Cortex of kidney (tissue), 1 donor: ENCODE data around the gene ACOT6.
"Not testable (repeated sequence)": the region's sequence is repeated elsewhere in the genome, so short reads cannot be mapped to it uniquely, and the experiment has no call there.

Experiments
- DNase-seq: peaks from one replicate; lab custom pipeline; 2025; lab: John Stamatoyannopoulos, UW

ACOT6 gene

GRCh38 chr14:73599499-73599898 lies 12.8 kb upstream of the ACOT6 start:
- no peak for DNase-seq

DNA sequence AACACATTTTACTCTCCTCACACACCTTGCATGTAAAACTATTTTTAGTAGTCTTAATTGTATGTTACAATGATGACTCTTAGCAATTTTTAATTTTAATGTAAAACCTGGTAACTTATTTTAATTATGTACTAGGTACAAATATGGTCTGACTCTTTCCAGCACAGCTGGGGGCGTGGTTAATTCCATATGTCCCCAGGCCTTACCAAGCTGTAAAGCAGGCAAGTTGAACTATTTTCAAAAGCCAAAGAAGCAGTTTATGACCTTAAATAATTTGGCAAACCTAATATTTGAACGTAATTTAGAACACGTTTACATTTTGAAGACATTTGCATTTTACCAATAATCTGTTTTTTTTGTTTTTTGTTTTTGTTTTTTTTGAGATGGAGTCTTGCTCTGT lies 9.3 kb upstream of the ACOT6 start:
- no peak for DNase-seq

DNA sequence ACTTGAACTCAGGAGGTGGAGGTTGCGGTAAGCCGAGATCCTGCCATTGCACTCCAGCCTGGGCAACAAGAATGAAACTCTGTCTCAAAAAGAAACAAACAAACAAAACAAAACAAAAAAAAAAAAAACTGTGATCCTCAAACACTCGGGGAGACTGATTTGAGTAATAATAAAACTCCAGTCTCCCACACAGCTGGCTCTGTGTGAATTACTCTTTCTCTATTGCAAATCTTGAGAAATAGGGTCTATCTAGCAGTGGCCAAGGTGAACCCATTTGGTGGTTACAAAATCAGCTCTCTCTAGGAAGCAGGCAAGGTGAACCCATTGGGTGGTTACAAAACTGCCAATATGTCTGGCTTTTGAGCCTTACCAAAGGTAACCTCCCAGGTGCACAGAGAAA lies 6.0 kb upstream of the ACOT6 start:
- DNase-seq = no peak

GRCh38 chr14:73607241-73607640 lies 5.1 kb upstream of the ACOT6 start:
- no peak for DNase-seq

- DNase-seq = no peak
Observed at GRCh38 chr14:73610687-73611086, 1.6 kb upstream of the ACOT6 start.

DNA sequence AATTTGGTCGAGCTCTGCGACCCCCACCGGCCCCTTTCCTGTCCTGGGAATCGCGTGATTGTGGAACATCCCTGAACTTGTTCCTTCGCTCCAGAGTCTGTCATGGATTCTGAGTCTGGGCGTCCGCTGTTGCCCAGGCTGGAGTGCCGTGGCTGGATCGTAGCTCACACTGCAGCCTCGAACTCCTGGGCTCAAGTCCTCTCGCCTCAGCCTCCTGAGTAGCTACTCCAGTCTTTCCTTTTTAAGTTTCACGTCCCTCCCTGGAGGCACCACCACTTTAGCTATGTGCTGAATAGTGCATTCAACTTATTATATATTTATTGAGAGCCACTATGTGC lies 698 bp downstream of the ACOT6 start:
- no peak for DNase-seq

DNA sequence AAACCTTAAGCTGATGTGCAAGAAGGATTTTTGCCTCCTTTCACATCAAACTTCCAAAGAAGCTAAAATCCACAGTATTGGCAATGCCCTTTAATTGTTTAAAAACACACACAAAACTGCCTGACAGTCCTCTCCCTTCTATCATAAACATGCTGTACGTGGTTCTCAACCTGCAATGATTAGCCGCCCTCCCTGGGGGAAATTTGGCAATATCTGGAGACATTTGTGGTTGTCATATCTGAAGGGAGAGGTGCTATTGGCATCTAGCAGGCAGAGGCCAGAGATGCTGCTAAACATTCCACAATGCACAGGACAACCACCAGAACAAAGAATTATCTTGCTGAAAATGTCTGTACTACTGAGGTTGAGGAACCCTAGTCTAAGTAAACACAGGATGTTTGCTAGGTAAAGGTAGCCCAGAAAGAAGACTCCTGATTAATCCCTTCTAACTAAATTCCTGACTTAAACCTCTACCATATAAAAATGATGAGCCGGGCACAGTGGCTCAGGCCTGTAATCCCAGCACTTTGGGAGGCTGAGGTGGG lies 1.2 kb downstream of the ACOT6 start:
- no peak for DNase-seq

DNA sequence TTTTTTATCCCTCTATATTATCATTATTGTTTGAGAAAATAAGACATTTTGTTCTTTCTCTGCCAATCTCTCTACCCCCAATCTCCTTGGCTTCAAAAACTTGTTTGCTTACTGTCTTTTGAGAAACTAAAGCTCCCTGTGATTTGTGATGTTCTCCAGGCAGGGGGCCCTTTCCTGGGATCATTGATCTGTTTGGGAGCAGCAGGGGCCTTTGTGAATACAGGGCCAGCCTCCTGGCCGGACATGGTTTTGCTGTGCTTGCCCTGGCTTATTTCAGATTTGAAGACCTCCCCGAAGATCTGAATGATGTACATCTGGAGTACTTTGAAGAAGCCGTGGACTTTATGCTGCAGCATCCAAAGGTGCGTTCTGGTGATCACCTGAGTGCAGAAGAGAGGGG lies 4.5 kb downstream of the ACOT6 start:
- DNase-seq = no peak

- DNase-seq = no peak
Observed at GRCh38 chr14:73619524-73619923, 7.2 kb downstream of the ACOT6 start.

GRCh38 chr14:73620268-73620667 lies 8.0 kb downstream of the ACOT6 start:
- DNase-seq = no peak

DNA sequence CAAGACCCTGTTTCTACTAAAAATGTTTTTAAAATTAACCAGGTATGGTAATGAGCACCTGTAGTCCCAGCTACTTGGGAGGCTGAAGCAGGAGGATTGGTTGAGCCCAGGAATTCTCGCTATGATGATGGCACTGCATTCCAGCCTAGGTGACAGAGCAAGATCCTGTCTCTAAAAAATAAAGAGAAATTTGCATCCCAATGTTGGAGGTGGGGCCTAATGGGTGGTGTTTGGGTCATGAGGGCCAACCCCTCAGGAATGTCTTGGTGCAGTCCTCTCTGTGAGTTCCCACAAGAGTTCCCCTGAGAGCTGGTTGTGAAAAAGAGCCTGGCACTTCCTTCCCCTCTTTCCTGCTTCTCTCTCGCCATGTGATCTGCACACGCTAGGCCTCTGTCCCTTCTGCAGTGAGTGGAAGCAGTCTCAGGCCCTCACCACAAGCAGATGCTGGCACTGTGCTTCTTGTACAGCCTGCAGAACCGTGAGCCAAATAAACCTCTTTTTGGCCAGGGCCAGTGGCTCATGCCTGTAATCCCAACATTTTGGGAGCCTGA lies 11.3 kb downstream of the ACOT6 start:
- no peak for DNase-seq

GRCh38 chr14:73625706-73626105 lies 13.4 kb downstream of the ACOT6 start:
- DNase-seq = no peak

- DNase-seq = no peak
Observed at GRCh38 chr14:73627151-73627558, 14.8 kb downstream of the ACOT6 start.

DNA sequence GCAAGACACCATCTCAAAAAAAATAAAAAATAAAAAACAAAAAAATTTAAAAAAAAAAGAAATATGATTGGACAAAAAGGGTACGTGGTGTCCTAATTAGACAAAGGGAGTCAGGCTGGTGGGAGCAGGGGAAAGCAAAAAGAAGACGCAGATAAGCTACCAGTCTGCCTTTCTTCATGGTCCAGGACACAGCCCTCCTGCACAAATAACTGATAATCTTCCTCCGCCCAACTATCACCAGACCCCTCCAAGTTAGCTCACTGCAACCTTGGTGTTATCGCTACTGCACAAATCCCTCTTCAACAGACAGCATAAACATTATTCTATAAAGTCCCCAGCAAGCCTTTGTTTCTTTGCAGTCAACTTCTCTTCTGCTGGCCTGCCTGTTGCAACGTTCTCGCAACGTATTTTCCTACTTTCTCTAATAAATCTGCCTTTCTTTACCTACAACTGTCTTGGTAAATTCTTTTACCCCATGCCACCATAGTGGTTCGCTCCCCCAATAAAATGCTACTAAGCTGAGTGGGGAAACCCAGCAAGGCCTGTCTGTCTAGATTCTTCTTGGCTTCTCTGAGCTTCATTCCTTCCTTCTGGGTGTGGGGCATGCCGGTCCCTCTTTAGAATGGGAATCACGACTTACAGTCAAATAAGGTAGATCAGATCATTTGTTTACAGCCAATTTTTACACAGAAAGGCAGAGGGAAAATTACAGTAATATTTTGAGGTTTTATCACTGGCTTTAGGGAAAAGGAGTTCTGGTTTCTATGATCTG lies 17.9 kb downstream of the ACOT6 start:
- DNase-seq = no peak

- DNase-seq = no peak
Observed at GRCh38 chr14:73633116-73634010, 21.0 kb downstream of the ACOT6 start.

DNA sequence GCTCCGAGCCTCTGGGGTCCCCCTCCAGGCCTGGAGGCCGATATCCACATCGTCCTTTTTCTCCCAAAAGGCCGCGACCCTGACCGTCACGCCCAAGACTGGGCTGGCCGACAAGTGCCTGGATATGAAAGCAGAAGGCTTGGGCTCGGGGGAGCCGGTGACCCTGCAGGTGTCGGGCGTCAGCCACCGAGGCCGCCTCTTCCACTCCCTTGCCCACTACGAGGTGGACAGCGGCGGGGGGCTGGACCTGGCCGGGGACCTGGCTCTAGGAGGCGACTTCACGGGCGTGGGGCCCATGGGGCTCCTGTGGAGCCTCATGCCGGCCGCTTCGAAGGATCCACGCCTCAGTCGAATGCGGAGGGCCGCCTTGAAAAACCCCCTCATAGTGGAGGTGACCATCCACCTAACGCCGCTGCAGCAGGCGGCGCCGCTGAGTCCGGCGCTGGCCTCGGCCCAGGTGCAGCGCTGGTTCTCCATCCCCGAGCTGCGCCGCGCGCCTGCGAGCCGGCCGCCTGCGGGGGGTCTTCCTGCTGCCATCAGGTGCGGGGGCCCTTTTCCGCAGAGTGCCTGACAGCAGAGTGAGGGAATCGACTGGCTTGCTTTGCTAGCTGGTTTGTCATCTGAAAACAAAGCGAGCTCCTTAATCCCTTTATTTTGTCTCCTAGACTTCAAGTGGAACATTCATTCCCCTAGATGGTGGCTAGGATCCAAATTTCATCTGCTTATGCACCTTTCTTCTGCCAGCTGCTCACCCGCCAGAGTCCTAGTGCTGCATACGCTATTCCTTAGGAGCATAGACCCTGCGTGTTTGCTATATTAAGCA lies 21.9 kb downstream of the ACOT6 start:
- no peak for DNase-seq

DNA sequence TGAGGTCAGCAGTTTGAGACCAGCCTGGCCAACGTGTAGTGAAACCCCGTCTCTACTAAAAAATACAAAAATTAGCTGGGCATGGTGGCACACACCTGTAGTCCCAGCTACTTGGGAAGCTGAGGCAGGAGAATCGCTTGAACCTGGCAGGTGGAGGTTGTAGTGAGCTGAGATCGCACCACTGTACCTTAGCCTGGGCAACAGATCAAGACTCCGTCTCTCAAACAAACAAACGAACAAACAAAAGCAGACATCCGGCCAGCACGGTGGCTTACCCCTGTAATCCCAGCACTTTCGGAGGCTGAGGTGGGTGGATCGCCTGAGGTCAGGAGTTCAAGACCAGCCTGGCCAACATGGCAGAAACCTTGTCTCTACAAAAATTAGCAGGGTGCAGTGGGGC lies 24.0 kb downstream of the ACOT6 start:
- DNase-seq = not testable (repeated sequence)

DNA sequence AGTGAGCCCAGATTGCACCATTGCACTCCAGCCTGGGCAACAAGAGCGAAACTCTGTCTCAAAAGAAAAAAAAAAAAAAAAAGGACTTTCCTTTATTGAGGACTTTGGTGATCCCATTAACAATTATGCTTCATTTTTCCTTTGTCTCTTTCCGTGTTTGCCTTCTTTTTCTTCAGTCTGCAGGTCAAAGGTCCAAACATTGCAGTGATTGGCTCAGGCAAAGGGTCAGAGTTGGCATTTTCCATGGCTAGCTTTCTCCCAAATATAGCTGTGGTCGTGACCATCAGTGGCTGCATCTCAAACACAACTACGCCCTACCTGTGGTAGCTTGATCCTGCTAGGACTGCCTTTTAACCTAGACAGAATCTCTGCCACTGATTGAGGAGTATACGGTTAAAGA lies 25.5 kb downstream of the ACOT6 start:
- DNase-seq = no peak

GRCh38 chr14:73640796-73641365 lies 28.6 kb downstream of the ACOT6 start:
- DNase-seq = no peak

GRCh38 chr14:73644531-73645247 lies 32.4 kb downstream of the ACOT6 start, which contains the start of gene DNAL1:
DNAL1 (plus strand) TSS chr14:73644986; CDS start chr14:73645040, 54 bp downstream.
- DNase-seq = peak; percentile 42

DNA sequence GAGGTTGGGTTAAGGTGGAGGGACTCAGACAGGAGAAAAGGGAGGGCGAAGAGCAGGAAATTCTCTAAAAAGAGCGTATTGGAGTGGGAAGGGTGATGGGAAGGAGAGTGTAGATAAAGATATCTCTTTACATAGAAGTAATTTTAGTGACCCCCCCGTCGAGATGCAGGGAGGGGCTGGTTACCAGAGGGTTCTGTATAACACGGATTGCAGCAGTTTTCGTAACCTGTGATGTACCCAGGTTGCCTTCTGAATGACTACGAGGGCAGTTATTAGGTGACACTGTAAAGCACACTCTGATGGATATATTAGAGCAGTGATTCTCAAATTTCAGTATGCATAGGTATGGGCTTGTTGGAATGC lies 32.9 kb downstream of the ACOT6 start:
- no peak for DNase-seq
